Activated B cell treated with CpG ODN at 0.5 μM for 24 hours (primary cell): ENCODE data around the gene AURKB. TPM values are rescaled to one million over a fixed set of nuclear protein-coding genes. Genes with fewer than 3 reads are reported as not detected.
A peak's percentile ranks its signal among the peaks of the same experiment; 100 is the strongest.
"Not testable (repeated sequence)": the region's sequence is repeated elsewhere in the genome, so short reads cannot be mapped to it uniquely, and the experiment has no call there.

Experiments used
- ATAC-seq: fragments of 200-7000 bp; cut with Tn5 transposase; one replicate; pipeline ENCODE4 v1.10.0; 2021; ENCODE audit warnings: low read depth, mild to moderate bottlenecking, moderate library complexity
- CTCF ChIA-PET: fragments of 350-600 bp; sonication (Branson Sonifier 250); formaldehyde crosslinking; loops from one replicate; lab custom pipeline; 2021; ENCODE audit warnings: antibody characterized with exemption; lab: Charles Lee
- POLR2A ChIA-PET: fragments of 350-600 bp; sonication (Branson Sonifier 250); formaldehyde crosslinking; loops from one replicate; lab custom pipeline; 2021; ENCODE audit warnings: antibody characterized with exemption; lab: Charles Lee
- DNase-seq: peaks from one replicate; pipeline ENCODE4 v3.0.0; 2022
- H3K27ac Mint-ChIP-seq: one replicate; pipeline ENCODE4 v1.8.0; 2020; ENCODE audit warnings: mixed read lengths
- H3K27me3 Mint-ChIP-seq: one replicate; pipeline ENCODE4 v1.8.0; 2021; ENCODE audit warnings: mixed read lengths
- H3K36me3 Mint-ChIP-seq: one replicate; pipeline ENCODE4 v1.8.0; 2021; ENCODE audit warnings: low read depth, mixed read lengths
- H3K4me1 Mint-ChIP-seq: one replicate; pipeline ENCODE4 v1.8.0; 2021; ENCODE audit warnings: mixed read lengths
- H3K4me3 Mint-ChIP-seq: one replicate; pipeline ENCODE4 v1.8.0; 2020; ENCODE audit warnings: mild to moderate bottlenecking, mixed read lengths
- H3K9me3 Mint-ChIP-seq: one replicate; pipeline ENCODE4 v1.8.0; 2020; ENCODE audit warnings: mixed read lengths
- intact Hi-C: fragments of 100-400 bp; cut with micrococcal nuclease; formaldehyde crosslinking; loops from one replicate; pipeline ENCODE4 v1.15.1; 2024
- total RNA-seq: library from RNA; stranded (reverse); gene quantifications from 2 replicates; pipeline ENCODE4 v1.2.3, GENCODE V29; 2022
- TF ChIP-seq, protein P1 (sequence below): fragments of 200-600 bp; IDR thresholded peaks from one replicate; pipeline ENCODE4 v1.8.0; 2022; ENCODE audit warnings: antibody characterized with exemption, mild to moderate bottlenecking

The AURKB gene
- total RNA-seq, 1 donor from 2014 or later = 3.0 TPM

DNA sequence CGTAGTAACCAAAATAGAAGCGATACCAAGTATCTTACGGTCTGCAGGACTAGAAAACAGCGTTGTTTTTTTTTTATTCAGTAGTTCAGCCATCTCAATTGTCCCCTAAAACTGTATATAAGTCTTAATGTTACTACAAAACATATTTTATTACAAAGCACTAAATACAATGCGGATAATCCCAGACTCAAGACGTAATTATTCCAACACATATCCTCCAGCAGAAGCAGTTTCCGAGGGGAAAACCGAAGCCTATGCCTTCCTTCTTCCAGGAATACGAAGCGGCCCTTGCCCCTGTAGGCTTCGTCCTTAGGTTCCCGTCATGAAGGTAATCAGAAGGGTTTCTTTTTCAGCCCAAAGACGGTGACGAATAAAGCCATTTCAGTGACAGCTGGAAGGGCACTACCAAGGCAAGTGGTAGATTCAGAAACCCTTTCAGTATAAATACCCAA is 36.5 kb downstream of the AURKB start:
- intact Hi-C loops = loop anchor here (1.0 kb wide), 9 partner anchors 10 to 330 kb away; partner anchors contain the start of genes AURKB and CTC1
- H3K27ac Mint-ChIP-seq = peak overlapping the region; percentile 100
- no peak for DNase-seq
- no peak for ATAC-seq
- H3K4me3 Mint-ChIP-seq = peak overlapping the region; percentile 84
- H3K4me1 Mint-ChIP-seq = peaks cover 44% of the 10 kb centered on the region
- H3K36me3 Mint-ChIP-seq = peaks cover 4% of the 10 kb centered on the region
- ChIA-PET POLR2A (interaction anchor here (0.6 to 9.2 kb wide), 51 partner anchors 13 to 1151 kb away, joined by 3 to 385 read pairs (median 8); partner anchors contain the start of genes ACAP1, ALOXE3, AURKB and BCL6B), CTCF (interaction anchor here (1.1 to 1.2 kb wide), 6 partner anchors 12 to 95 kb away, joined by 3 to 5 read pairs (median 4); no protein-coding TSS in a partner anchor)
- TF ChIP-seq, protein P1, sequence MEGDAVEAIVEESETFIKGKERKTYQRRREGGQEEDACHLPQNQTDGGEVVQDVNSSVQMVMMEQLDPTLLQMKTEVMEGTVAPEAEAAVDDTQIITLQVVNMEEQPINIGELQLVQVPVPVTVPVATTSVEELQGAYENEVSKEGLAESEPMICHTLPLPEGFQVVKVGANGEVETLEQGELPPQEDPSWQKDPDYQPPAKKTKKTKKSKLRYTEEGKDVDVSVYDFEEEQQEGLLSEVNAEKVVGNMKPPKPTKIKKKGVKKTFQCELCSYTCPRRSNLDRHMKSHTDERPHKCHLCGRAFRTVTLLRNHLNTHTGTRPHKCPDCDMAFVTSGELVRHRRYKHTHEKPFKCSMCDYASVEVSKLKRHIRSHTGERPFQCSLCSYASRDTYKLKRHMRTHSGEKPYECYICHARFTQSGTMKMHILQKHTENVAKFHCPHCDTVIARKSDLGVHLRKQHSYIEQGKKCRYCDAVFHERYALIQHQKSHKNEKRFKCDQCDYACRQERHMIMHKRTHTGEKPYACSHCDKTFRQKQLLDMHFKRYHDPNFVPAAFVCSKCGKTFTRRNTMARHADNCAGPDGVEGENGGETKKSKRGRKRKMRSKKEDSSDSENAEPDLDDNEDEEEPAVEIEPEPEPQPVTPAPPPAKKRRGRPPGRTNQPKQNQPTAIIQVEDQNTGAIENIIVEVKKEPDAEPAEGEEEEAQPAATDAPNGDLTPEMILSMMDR = no peak
- no peaks in the 10 kb centered on the region for H3K27me3 Mint-ChIP-seq
- H3K9me3 Mint-ChIP-seq = no peaks in the 10 kb centered on the region

DNA sequence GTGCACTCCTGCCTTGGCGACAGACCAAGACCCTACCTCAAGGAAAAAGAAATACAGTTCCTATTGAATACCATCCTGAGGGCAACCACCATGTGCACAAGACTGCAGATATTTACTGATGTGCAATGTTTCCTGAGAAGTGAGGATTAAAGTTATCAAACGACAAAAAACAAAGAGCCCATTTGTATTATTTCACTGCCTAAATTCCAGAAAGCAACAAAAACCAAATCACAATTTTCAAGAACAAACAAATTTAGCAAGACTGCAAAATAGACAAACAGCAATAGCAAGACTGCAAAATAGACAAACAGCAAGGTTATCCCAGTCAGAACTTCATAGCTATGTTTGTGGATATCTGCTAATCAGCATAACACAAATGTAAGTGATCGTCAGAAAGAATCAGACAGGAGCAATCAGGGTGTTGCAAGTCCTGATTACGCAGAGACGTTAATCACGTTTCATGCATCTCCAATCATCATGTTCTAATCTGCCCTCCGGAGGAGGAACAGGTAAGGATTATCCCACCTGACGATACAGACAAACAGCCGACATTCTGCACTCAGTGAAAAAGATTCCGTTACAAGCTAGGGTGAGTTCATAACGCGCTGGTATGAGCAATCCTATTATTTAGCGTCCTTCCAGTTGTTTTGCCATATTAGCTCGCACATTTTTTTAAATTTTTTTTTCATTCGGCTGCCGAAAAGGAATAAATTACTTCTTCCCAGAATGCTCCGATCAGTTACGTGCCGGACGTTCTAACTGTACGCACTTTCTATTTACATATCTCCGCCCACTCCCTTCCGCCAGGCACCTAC is 37.1 kb downstream of the AURKB start:
- Mint-ChIP-seq H3K36me3 (peaks cover 4% of the 10 kb centered on the region), H3K27me3 (no peaks in the 10 kb centered on the region), H3K4me1 (peaks cover 44% of the 10 kb centered on the region), H3K4me3 (peak overlapping the region; percentile 84), H3K27ac (peak overlapping the region; percentile 100), H3K9me3 (no peaks in the 10 kb centered on the region)
- ChIA-PET CTCF (interaction anchor here (0.9 to 1.2 kb wide), 7 partner anchors 12 to 128 kb away, joined by 3 to 5 read pairs (median 4); no protein-coding TSS in a partner anchor), POLR2A (interaction anchor here (0.5 to 9.2 kb wide), 64 partner anchors 13 to 1417 kb away, joined by 3 to 385 read pairs (median 6); partner anchors contain the start of genes ACAP1, ALOXE3, AURKB and BCL6B)
- peak; percentile 76 for ATAC-seq
- DNase-seq = peak; percentile 40
- intact Hi-C loops = loop anchor here (1.0 kb wide), 9 partner anchors 9 to 329 kb away; partner anchors contain the start of genes AURKB and CTC1
- TF ChIP-seq, protein P1 = no peak

DNA sequence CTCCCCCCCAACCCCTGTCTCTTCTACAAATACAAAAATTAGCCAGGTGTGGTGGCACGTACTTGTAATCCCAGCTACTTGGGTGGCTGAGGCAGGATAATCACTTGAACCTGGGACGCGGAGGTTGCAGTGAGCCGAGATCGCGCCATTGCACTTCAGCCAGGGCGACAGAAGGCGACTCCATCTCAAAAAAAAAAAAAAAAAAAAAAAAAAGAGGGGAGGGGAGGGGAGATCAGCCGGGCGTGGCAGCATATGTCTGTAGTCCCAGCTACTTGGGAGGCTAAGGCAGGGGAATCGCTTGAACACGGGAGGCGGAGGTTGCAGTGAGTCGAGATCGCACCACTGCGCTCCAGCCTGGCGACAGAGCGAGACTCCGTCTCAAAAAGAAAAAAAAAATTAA is 40.2 kb downstream of the AURKB start:
- DNase-seq, H3K4me3 Mint-ChIP-seq, H3K27me3 Mint-ChIP-seq, CTCF ChIA-PET, H3K36me3 Mint-ChIP-seq, H3K27ac Mint-ChIP-seq, intact Hi-C loops, H3K9me3 Mint-ChIP-seq, ATAC-seq: not testable (repeated sequence)
- POLR2A ChIA-PET = interaction anchor here (0.6 to 9.2 kb wide), 2 partner anchors 16 to 483 kb away, joined by 3 to 365 read pairs; partner anchors contain the start of genes BORCS6 and TP53
- H3K4me1 Mint-ChIP-seq = peaks cover 25% of the 10 kb centered on the region

DNA sequence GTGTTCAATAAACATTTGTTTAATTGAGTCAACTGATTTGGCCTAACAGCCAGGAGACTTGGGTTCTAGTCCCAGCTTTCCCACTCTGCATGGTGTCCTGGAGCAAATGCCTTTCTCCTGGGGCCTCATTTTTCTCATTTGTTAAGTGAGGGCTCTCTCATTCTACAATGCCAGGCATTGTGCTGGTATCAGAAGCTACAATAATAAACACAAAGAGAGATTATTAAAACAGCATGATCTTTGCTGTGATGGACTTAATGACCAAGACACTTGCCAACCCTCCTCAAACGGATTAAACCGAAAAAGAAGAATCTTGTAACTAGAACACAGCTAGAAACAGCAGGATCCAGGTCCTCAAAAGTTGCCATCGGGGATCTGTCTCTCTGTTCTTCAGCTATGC is 42.8 kb downstream of the AURKB start:
- ChIA-PET CTCF (interaction anchor here (1.0 kb wide), 1 partner anchor 48 kb away, joined by 3 read pairs; no protein-coding TSS in a partner anchor), POLR2A (interaction anchor here (0.6 to 1.5 kb wide), 5 partner anchors 9 to 104 kb away, joined by 4 to 6 read pairs (median 5); partner anchors contain the start of gene TMEM107)
- ATAC-seq (no peak), DNase-seq (no peak)
- Mint-ChIP-seq H3K9me3 (no peaks in the 10 kb centered on the region), H3K27ac (no peak overlapping the region), H3K36me3 (peaks cover 2% of the 10 kb centered on the region), H3K4me1 (peaks cover 24% of the 10 kb centered on the region), H3K4me3 (no peak overlapping the region), H3K27me3 (no peaks in the 10 kb centered on the region)
- TF ChIP-seq, protein P1 = no peak
- intact Hi-C loops = no loop called here

DNA sequence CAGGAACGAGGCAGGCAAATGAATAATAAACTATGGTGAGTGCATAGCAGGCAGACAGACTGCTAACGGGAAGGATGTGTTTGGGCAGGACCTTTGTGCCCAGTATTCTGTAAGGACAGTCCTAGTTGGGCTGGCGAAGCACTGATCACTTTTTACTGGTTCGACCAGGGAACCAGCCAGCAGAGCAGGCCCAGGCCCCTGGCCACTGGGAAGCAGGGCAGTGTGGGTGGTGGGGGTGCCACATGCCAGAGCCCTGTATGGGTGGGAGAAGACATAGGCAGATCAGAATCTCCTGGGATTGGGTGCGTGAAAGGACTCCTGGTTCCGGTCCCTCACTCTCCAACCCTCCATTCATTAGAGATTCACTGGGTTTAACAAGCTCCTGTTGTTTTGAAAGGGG is 43.6 kb downstream of the AURKB start:
- no peaks in the 10 kb centered on the region for H3K27me3 Mint-ChIP-seq
- CTCF ChIA-PET = no interaction called here

More for the DNA sequence above, 43.6 kb downstream of the AURKB start:
- DNase-seq (no peak), ATAC-seq (no peak)
- Mint-ChIP-seq H3K9me3 (no peaks in the 10 kb centered on the region), H3K27ac (no peak overlapping the region), H3K4me1 (peaks cover 26% of the 10 kb centered on the region), H3K36me3 (peaks cover 2% of the 10 kb centered on the region), H3K4me3 (no peak overlapping the region)
- TF ChIP-seq, protein P1 = no peak
- intact Hi-C loops = no loop called here
- POLR2A ChIA-PET = interaction anchor here (1.4 kb wide), 1 partner anchor 8 kb away, joined by 5 read pairs; no protein-coding TSS in a partner anchor
